ENCODE data around the gene LHPP.

- TF ChIP-seq CTCF (IDR thresholded peaks at IDR 0.05) (no peak), POLR2A (IDR thresholded peaks at IDR 0.05) (no peak)
These were observed 56.3 kb downstream of the LHPP start for GRCh38 chr10:124517931-124518330.
